ENCODE results near the gene RNF130. TPM values are rescaled to one million over a fixed set of nuclear protein-coding genes. Genes with fewer than 3 reads are reported as not detected.

The RNF130 gene
- total RNA-seq, 3 donors from 2014 or later, result 36.1 to 75.7 (median 56.1) TPM

GRCh38 chr5:180035206-180035931 is 36.2 kb downstream of the RNF130 start:
- intact Hi-C loops (cut with DNase I, micrococcal nuclease), result no loop called here
- peaks cover 11% of the 10 kb centered on the region for H3K9me3 ChIP-seq
- DNase-seq, result no peak
- TF ChIP-seq, protein P1, sequence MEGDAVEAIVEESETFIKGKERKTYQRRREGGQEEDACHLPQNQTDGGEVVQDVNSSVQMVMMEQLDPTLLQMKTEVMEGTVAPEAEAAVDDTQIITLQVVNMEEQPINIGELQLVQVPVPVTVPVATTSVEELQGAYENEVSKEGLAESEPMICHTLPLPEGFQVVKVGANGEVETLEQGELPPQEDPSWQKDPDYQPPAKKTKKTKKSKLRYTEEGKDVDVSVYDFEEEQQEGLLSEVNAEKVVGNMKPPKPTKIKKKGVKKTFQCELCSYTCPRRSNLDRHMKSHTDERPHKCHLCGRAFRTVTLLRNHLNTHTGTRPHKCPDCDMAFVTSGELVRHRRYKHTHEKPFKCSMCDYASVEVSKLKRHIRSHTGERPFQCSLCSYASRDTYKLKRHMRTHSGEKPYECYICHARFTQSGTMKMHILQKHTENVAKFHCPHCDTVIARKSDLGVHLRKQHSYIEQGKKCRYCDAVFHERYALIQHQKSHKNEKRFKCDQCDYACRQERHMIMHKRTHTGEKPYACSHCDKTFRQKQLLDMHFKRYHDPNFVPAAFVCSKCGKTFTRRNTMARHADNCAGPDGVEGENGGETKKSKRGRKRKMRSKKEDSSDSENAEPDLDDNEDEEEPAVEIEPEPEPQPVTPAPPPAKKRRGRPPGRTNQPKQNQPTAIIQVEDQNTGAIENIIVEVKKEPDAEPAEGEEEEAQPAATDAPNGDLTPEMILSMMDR (IDR thresholded peaks at IDR 0.05), result no peak
- no peak for ATAC-seq
- no peaks in the 10 kb centered on the region for H3K36me3 ChIP-seq (ENCODE audit: low read depth)
- H3K4me3 ChIP-seq, result no peak overlapping the region
- H3K4me1 ChIP-seq (ENCODE audit: low read depth), result no peaks in the 10 kb centered on the region

DNA sequence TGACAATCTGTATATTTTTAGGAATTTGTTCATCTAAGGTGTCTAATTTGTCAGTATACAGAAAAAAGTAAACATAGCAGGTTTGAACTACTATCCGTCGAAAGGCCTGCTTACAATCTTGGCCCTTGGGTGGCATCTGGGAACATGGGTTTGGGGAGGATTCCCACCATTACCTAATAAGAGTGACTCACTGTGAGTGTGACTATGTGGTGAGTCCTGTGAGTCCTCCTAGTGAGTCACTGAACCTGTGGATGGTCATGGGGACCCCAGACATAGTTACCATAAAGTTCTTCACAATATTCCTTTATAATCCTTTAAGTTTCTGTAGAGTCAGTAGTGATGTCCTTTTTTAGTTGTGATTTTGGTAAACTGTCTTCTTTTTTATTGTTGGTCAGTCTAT is 37.0 kb downstream of the RNF130 start:
- no peak overlapping the region for H3K4me3 ChIP-seq
- ATAC-seq (no peak), DNase-seq (no peak)
- intact Hi-C loops (cut with DNase I, micrococcal nuclease), result no loop called here
- no peaks in the 10 kb centered on the region for H3K4me1 ChIP-seq (ENCODE audit: low read depth)
- H3K36me3 ChIP-seq (ENCODE audit: low read depth), result no peaks in the 10 kb centered on the region
- TF ChIP-seq, protein P1 (IDR thresholded peaks at IDR 0.05), result no peak
- H3K9me3 ChIP-seq, result peaks cover 11% of the 10 kb centered on the region

- ATAC-seq (no peak), DNase-seq (no peak)
- Histone ChIP-seq H3K4me1 (ENCODE audit: low read depth) (no peaks in the 10 kb centered on the region), H3K9me3 (no peaks in the 10 kb centered on the region), H3K4me3 (no peak overlapping the region), H3K36me3 (ENCODE audit: low read depth) (no peaks in the 10 kb centered on the region)
- TF ChIP-seq, protein P1 (IDR thresholded peaks at IDR 0.05), result no peak
- intact Hi-C loops (cut with DNase I, micrococcal nuclease), result no loop called here
Measured at GRCh38 chr5:180027459-180028089, 44.0 kb downstream of the RNF130 start.

GRCh38 chr5:180026734-180027458 is 44.7 kb downstream of the RNF130 start:
- ATAC-seq (peak; percentile 12), DNase-seq (no peak)
- no peaks in the 10 kb centered on the region for H3K9me3 ChIP-seq
- intact Hi-C loops (cut with DNase I, micrococcal nuclease), result no loop called here
- no peaks in the 10 kb centered on the region for H3K4me1 ChIP-seq (ENCODE audit: low read depth)
- no peaks in the 10 kb centered on the region for H3K36me3 ChIP-seq (ENCODE audit: low read depth)
- TF ChIP-seq, protein P1 (IDR thresholded peaks at IDR 0.05), result no peak
- H3K4me3 ChIP-seq, result no peak overlapping the region

- ATAC-seq (peak; percentile 70), DNase-seq (no peak)
- intact Hi-C loops (cut with DNase I, micrococcal nuclease), result no loop called here
Measured at GRCh38 chr5:180026320-180026719, 45.2 kb downstream of the RNF130 start.

More at GRCh38 chr5:180026320-180026719, 45.2 kb downstream of the RNF130 start:
- Histone ChIP-seq H3K9me3 (no peaks in the 10 kb centered on the region), H3K36me3 (ENCODE audit: low read depth) (no peaks in the 10 kb centered on the region), H3K4me1 (ENCODE audit: low read depth) (no peaks in the 10 kb centered on the region), H3K4me3 (no peak overlapping the region)
- TF ChIP-seq, protein P1 (IDR thresholded peaks at IDR 0.05), result no peak
